HCT116 (cell line): ENCODE data around the gene SH3PXD2A.

Experiments
- CEBPB ChIP-seq: IDR thresholded peaks from 2 replicates; pipeline ENCODE4 v1.6.1; 2012; ENCODE audit warnings: low read depth
- EGR1 ChIP-seq: IDR thresholded peaks from 2 replicates; pipeline ENCODE4 v1.6.1; 2012; ENCODE audit warnings: low read depth
- EZH2 ChIP-seq: fragments of 200-600 bp; sonication (generic); IDR thresholded peaks from 2 replicates; pipeline ENCODE4 v1.6.1; 2017; ENCODE audit warnings: antibody characterized with exemption, mixed run types
- EZH2phosphoT487 ChIP-seq: fragments of 200-600 bp; IDR thresholded peaks from 2 replicates; pipeline ENCODE4 v1.6.1; 2018; ENCODE audit warnings: antibody characterized with exemption, borderline replicate concordance
- POLR2A ChIP-seq: IDR thresholded peaks from 2 replicates; pipeline ENCODE4 v1.7.0; 2011; ENCODE audit warnings: borderline replicate concordance; ENCODE audit not compliant: insufficient read depth, insufficient read length; ENCODE audit errors: extremely low read depth
- POLR2AphosphoS5 ChIP-seq: IDR thresholded peaks from 2 replicates; pipeline ENCODE4 v1.6.1; 2011; ENCODE audit warnings: mild to moderate bottlenecking, low read depth, low read length, moderate library complexity
- RAD21 ChIP-seq: IDR thresholded peaks from 2 replicates; pipeline ENCODE4 v1.6.1; 2012; ENCODE audit warnings: low read depth, mild to moderate bottlenecking
- SIN3A ChIP-seq: IDR thresholded peaks from 2 replicates; pipeline ENCODE4 v1.6.1; 2012; ENCODE audit warnings: low read depth
- SRF ChIP-seq: IDR thresholded peaks from 2 replicates; pipeline ENCODE4 v1.6.1; 2012; ENCODE audit warnings: low read depth
- ZFX ChIP-seq: fragments of 450-650 bp; IDR thresholded peaks from 2 replicates; pipeline ENCODE4 v1.6.1; 2017
- ZNF274 ChIP-seq: fragments of 200-500 bp; sonication (Bioruptor generic); IDR thresholded peaks from 2 replicates; pipeline ENCODE4 v1.6.1; 2014; ENCODE audit warnings: mild to moderate bottlenecking, low read depth, low read length, inconsistent platforms
- TF ChIP-seq, protein P1 (sequence below): IDR thresholded peaks from 2 replicates; pipeline ENCODE4 v1.6.1; 2012; ENCODE audit warnings: low read depth
- TF ChIP-seq, protein P2 (sequence below), 3 experiments: fragments of 200-600 bp in 1 of 3; sonication (generic) in 1 of 3; IDR thresholded peaks in 2 of 3; conservative IDR thresholded peaks in 1 of 3; 2 replicates each; pipeline ENCODE4 v1.5.1; 2012 to 2017; ENCODE audit warnings: low read depth in 2 of 3, low read length in 2 of 3, antibody characterized with exemption in 1 of 3, borderline replicate concordance in 1 of 3, control low read depth in 1 of 3, mild to moderate bottlenecking in 1 of 3, mixed read lengths in 1 of 3, mixed run types in 1 of 3, moderate library complexity in 1 of 3; ENCODE audit not compliant: insufficient read depth in 1 of 3
- TF ChIP-seq, protein P3 (sequence below): IDR thresholded peaks from 2 replicates; pipeline ENCODE4 v1.6.1; 2012

DNA sequence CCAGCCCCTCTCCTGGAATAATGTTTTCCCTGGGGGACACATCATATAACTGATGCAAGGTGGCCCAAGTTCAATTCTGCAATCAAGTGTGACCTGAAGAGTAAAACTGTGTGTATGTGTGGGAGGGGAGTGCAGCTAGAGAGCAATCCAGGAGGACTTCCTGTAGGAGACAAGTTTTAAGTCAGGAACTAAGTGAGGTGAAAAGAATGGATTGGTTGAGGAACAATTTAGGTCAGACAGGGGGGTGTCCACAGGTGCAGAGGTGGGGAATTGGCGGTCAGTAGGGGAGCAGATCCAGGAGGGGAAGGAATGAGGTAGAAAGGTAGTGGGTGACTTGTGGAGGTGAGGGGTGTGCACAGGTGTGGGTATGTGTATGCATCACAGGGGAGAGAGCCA, 279.3 kb downstream of the SH3PXD2A start:
- TF ChIP-seq, protein P1, sequence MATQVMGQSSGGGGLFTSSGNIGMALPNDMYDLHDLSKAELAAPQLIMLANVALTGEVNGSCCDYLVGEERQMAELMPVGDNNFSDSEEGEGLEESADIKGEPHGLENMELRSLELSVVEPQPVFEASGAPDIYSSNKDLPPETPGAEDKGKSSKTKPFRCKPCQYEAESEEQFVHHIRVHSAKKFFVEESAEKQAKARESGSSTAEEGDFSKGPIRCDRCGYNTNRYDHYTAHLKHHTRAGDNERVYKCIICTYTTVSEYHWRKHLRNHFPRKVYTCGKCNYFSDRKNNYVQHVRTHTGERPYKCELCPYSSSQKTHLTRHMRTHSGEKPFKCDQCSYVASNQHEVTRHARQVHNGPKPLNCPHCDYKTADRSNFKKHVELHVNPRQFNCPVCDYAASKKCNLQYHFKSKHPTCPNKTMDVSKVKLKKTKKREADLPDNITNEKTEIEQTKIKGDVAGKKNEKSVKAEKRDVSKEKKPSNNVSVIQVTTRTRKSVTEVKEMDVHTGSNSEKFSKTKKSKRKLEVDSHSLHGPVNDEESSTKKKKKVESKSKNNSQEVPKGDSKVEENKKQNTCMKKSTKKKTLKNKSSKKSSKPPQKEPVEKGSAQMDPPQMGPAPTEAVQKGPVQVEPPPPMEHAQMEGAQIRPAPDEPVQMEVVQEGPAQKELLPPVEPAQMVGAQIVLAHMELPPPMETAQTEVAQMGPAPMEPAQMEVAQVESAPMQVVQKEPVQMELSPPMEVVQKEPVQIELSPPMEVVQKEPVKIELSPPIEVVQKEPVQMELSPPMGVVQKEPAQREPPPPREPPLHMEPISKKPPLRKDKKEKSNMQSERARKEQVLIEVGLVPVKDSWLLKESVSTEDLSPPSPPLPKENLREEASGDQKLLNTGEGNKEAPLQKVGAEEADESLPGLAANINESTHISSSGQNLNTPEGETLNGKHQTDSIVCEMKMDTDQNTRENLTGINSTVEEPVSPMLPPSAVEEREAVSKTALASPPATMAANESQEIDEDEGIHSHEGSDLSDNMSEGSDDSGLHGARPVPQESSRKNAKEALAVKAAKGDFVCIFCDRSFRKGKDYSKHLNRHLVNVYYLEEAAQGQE: no peak
- TF ChIP-seq, protein P2, sequence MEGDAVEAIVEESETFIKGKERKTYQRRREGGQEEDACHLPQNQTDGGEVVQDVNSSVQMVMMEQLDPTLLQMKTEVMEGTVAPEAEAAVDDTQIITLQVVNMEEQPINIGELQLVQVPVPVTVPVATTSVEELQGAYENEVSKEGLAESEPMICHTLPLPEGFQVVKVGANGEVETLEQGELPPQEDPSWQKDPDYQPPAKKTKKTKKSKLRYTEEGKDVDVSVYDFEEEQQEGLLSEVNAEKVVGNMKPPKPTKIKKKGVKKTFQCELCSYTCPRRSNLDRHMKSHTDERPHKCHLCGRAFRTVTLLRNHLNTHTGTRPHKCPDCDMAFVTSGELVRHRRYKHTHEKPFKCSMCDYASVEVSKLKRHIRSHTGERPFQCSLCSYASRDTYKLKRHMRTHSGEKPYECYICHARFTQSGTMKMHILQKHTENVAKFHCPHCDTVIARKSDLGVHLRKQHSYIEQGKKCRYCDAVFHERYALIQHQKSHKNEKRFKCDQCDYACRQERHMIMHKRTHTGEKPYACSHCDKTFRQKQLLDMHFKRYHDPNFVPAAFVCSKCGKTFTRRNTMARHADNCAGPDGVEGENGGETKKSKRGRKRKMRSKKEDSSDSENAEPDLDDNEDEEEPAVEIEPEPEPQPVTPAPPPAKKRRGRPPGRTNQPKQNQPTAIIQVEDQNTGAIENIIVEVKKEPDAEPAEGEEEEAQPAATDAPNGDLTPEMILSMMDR (IDR thresholded peaks at IDR 0.05 in 2 of 3, conservative IDR thresholded peaks at IDR 0.05 in 1 of 3; ENCODE audit: borderline replicate concordance in 1 of 3, insufficient read depth in 1 of 3, low read depth in 2 of 3, low read length in 2 of 3): no peak
- TF ChIP-seq ZFX: no peak
- no peak for TF ChIP-seq POLR2A
- TF ChIP-seq SRF: no peak
- no peak for TF ChIP-seq POLR2AphosphoS5
- TF ChIP-seq, protein P3, sequence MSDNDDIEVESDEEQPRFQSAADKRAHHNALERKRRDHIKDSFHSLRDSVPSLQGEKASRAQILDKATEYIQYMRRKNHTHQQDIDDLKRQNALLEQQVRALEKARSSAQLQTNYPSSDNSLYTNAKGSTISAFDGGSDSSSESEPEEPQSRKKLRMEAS: no peak
- TF ChIP-seq EZH2: no peak
- no peak for TF ChIP-seq ZNF274
- TF ChIP-seq RAD21: no peak
- no peak for TF ChIP-seq EZH2phosphoT487
- no peak for TF ChIP-seq CEBPB
- no peak for TF ChIP-seq SIN3A
- no peak for TF ChIP-seq EGR1
